GM12875 (cell line): ENCODE data around the gene ZIC4.

Source experiments
- H3K4me3 ChIP-seq: one replicate; pipeline ENCODE4 v1.5.1; 2011; ENCODE audit warnings: low read depth, low read length, control low read depth
- CTCF ChIP-seq: IDR thresholded peaks from 2 replicates; pipeline ENCODE4 v1.5.1; 2011; ENCODE audit warnings: low read depth, mild to moderate bottlenecking, control low read depth, inconsistent platforms, low read length, moderate library complexity, borderline replicate concordance; ENCODE audit not compliant: insufficient read depth

The ZIC4 gene

GRCh38 chr3:147393261-147393942 is 12.9 kb downstream of the ZIC4 start:
- no peak overlapping the region for H3K4me3 ChIP-seq
- TF ChIP-seq CTCF, result no peak

- no peak overlapping the region for H3K4me3 ChIP-seq
- TF ChIP-seq CTCF, result no peak
Measured at GRCh38 chr3:147392625-147392946, 13.8 kb downstream of the ZIC4 start.

- H3K4me3 ChIP-seq, result no peak overlapping the region
- no peak for TF ChIP-seq CTCF
Measured at GRCh38 chr3:147391781-147392624, 14.3 kb downstream of the ZIC4 start.

GRCh38 chr3:147390589-147391569 is 15.5 kb downstream of the ZIC4 start:
- no peak overlapping the region for H3K4me3 ChIP-seq
- TF ChIP-seq CTCF, result no peak

- TF ChIP-seq CTCF, result no peak
- no peak overlapping the region for H3K4me3 ChIP-seq
Measured at GRCh38 chr3:147389717-147390116, 16.6 kb downstream of the ZIC4 start.

GRCh38 chr3:147388700-147389580 is 17.4 kb downstream of the ZIC4 start:
- TF ChIP-seq CTCF, result no peak
- no peak overlapping the region for H3K4me3 ChIP-seq
